RWPE2 (cell line): ENCODE measurements around the gene FARSB.
"Not testable (repeated sequence)": the region's sequence is repeated elsewhere in the genome, so short reads cannot be mapped to it uniquely, and the experiment has no call there.

Source experiments
- ATAC-seq: fragments of 200-7000 bp; cut with Tn5 transposase; 3 replicates; pipeline ENCODE4 v1.9.1; 2021; ENCODE audit warnings: low read depth
- DNase-seq: peaks from one replicate; pipeline ENCODE4 v3.0.0-alpha.2; 2020; ENCODE audit warnings: low spot score
- H3K27ac ChIP-seq: fragments of 450-650 bp; 2 replicates; pipeline ENCODE4 v1.5.1; 2017; ENCODE audit warnings: mild to moderate bottlenecking; ENCODE audit not compliant: poor library complexity, severe bottlenecking
- H3K27me3 ChIP-seq: fragments of 250-450 bp; sonication (Bioruptor Pico); 2 replicates; pipeline ENCODE4 v1.5.1; 2021; ENCODE audit warnings: mild to moderate bottlenecking, moderate library complexity; ENCODE audit not compliant: insufficient read depth, poor library complexity, severe bottlenecking
- H3K36me3 ChIP-seq: fragments of 250-450 bp; sonication (Bioruptor Pico); 2 replicates; pipeline ENCODE4 v1.5.1; 2020; ENCODE audit warnings: low read depth, mild to moderate bottlenecking, moderate library complexity
- H3K4me1 ChIP-seq: fragments of 250-450 bp; sonication (Bioruptor Pico); 2 replicates; pipeline ENCODE4 v1.5.1; 2021; ENCODE audit warnings: mild to moderate bottlenecking, moderate library complexity; ENCODE audit not compliant: insufficient read depth, poor library complexity, severe bottlenecking
- H3K4me3 ChIP-seq: fragments of 250-450 bp; sonication (Bioruptor Pico); 2 replicates; pipeline ENCODE4 v1.5.1; 2021; ENCODE audit warnings: mild to moderate bottlenecking, moderate library complexity; ENCODE audit not compliant: severe bottlenecking
- H3K9me3 ChIP-seq: fragments of 250-450 bp; sonication (Bioruptor Pico); 2 replicates; pipeline ENCODE4 v1.5.1; 2021; ENCODE audit warnings: mild to moderate bottlenecking, moderate library complexity; ENCODE audit not compliant: severe bottlenecking
- TF ChIP-seq, protein P1 (sequence below): fragments of 450-650 bp; IDR thresholded peaks from one replicate; pipeline ENCODE4 v1.5.1; 2017; ENCODE audit warnings: mild to moderate bottlenecking, moderate library complexity; ENCODE audit not compliant: poor library complexity, severe bottlenecking

Gene FARSB

GRCh38 chr2:222595581-222595980, 60.3 kb downstream of the FARSB start:
- no peaks in the 10 kb centered on the region for H3K4me1 ChIP-seq
- no peaks in the 10 kb centered on the region for H3K27me3 ChIP-seq
- H3K9me3 ChIP-seq: no peaks in the 10 kb centered on the region
- TF ChIP-seq, protein P1, sequence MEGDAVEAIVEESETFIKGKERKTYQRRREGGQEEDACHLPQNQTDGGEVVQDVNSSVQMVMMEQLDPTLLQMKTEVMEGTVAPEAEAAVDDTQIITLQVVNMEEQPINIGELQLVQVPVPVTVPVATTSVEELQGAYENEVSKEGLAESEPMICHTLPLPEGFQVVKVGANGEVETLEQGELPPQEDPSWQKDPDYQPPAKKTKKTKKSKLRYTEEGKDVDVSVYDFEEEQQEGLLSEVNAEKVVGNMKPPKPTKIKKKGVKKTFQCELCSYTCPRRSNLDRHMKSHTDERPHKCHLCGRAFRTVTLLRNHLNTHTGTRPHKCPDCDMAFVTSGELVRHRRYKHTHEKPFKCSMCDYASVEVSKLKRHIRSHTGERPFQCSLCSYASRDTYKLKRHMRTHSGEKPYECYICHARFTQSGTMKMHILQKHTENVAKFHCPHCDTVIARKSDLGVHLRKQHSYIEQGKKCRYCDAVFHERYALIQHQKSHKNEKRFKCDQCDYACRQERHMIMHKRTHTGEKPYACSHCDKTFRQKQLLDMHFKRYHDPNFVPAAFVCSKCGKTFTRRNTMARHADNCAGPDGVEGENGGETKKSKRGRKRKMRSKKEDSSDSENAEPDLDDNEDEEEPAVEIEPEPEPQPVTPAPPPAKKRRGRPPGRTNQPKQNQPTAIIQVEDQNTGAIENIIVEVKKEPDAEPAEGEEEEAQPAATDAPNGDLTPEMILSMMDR: no peak
- DNase-seq: no peak
- no peak overlapping the region for H3K27ac ChIP-seq
- no peak overlapping the region for H3K4me3 ChIP-seq
- H3K36me3 ChIP-seq: peaks cover 91% of the 10 kb centered on the region
- no peak for ATAC-seq

DNA sequence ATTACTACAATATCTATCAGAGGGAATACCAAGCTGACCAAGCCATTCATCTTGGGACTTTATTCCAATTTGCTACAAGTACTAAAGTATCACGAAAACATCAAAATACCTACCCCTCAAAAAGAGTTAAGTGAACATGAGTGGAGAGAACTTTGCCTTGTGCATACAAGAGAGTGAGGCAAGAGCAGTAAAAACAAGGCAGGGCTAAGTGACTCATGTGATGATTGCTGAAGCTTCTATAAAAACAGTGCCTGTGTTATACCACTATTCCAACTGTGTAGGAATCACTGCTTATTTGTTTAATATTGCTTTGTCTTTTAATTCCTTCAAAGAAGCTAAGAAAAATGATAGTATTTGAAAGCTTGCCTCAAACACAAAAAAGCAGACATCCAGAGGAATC, 61.2 kb downstream of the FARSB start:
- DNase-seq (no peak), ATAC-seq (peak; percentile 77)
- Histone ChIP-seq H3K4me1 (no peaks in the 10 kb centered on the region), H3K9me3 (no peaks in the 10 kb centered on the region), H3K36me3 (peaks cover 90% of the 10 kb centered on the region), H3K27me3 (no peaks in the 10 kb centered on the region), H3K4me3 (no peak overlapping the region), H3K27ac (no peak overlapping the region)
- TF ChIP-seq, protein P1: no peak

GRCh38 chr2:222592176-222592575, 63.7 kb downstream of the FARSB start:
- Histone ChIP-seq H3K36me3 (peaks cover 79% of the 10 kb centered on the region), H3K27me3 (no peaks in the 10 kb centered on the region), H3K9me3 (no peaks in the 10 kb centered on the region), H3K27ac (no peak overlapping the region), H3K4me1 (no peaks in the 10 kb centered on the region), H3K4me3 (no peak overlapping the region)
- DNase-seq (no peak), ATAC-seq (no peak)
- TF ChIP-seq, protein P1: no peak

GRCh38 chr2:222591661-222592060, 64.2 kb downstream of the FARSB start:
- DNase-seq (no peak), ATAC-seq (no peak)
- Histone ChIP-seq H3K4me3 (no peak overlapping the region), H3K27ac (no peak overlapping the region), H3K9me3 (no peaks in the 10 kb centered on the region), H3K4me1 (no peaks in the 10 kb centered on the region), H3K36me3 (peaks cover 74% of the 10 kb centered on the region), H3K27me3 (no peaks in the 10 kb centered on the region)
- TF ChIP-seq, protein P1: no peak

- not testable (repeated sequence) for ATAC-seq, H3K27ac ChIP-seq, H3K4me1 ChIP-seq, H3K9me3 ChIP-seq, DNase-seq, H3K27me3 ChIP-seq, H3K4me3 ChIP-seq
- peaks cover 40% of the 10 kb centered on the region for H3K36me3 ChIP-seq
Observed at GRCh38 chr2:222584589-222584988, 71.3 kb downstream of the FARSB start.
